HepG2 (cell line): ENCODE measurements around the gene IFT172. TPM values are rescaled to one million over a fixed set of nuclear protein-coding genes. Genes with fewer than 3 reads are reported as not detected.

Experiments
- DPF2 ChIP-seq: sonication (generic); formaldehyde crosslinking; IDR thresholded peaks from 2 replicates; pipeline ENCODE4 v1.4.0; 2020; ENCODE audit warnings: mild to moderate bottlenecking, low read depth, missing genetic modification reagents, borderline replicate concordance
- DZIP1 ChIP-seq: sonication (generic); formaldehyde crosslinking; IDR thresholded peaks from 2 replicates; pipeline ENCODE4 v1.5.0; 2020; ENCODE audit warnings: mild to moderate bottlenecking, missing genetic modification reagents
- FLYWCH1 ChIP-seq: sonication (generic); formaldehyde crosslinking; IDR thresholded peaks from 2 replicates; pipeline ENCODE4 v1.8.1; 2023; ENCODE audit warnings: mild to moderate bottlenecking, missing genetic modification reagents
- HDAC1 ChIP-seq: sonication (generic); formaldehyde crosslinking; IDR thresholded peaks from 2 replicates; pipeline ENCODE4 v1.5.1; 2020; ENCODE audit warnings: mild to moderate bottlenecking, missing genetic modification reagents
- HNRNPUL1 ChIP-seq: fragments of 200-400 bp; formaldehyde crosslinking; IDR thresholded peaks from 2 replicates; pipeline ENCODE4 v1.6.1; 2017; ENCODE audit warnings: low read depth, mild to moderate bottlenecking, low read length, moderate library complexity
- IKZF4 ChIP-seq: sonication (generic); formaldehyde crosslinking; IDR thresholded peaks from 2 replicates; pipeline ENCODE4 v1.5.1; 2020; ENCODE audit warnings: borderline replicate concordance, mild to moderate bottlenecking, low read depth, missing genetic modification reagents; ENCODE audit errors: not compliant biosample characterization
- NFE2L2 ChIP-seq: fragments of 150-350 bp; IDR thresholded peaks from 2 replicates; pipeline ENCODE4 v1.6.1; 2014; ENCODE audit warnings: low read length
- NR1H2 ChIP-seq: sonication (generic); formaldehyde crosslinking; IDR thresholded peaks from 2 replicates; pipeline ENCODE4 v1.8.1; 2022; ENCODE audit warnings: low read depth, missing genetic modification reagents, borderline replicate concordance
- RCOR2 ChIP-seq: IDR thresholded peaks from 2 replicates; pipeline ENCODE4 v1.6.1; 2016; ENCODE audit warnings: missing biosample characterization, missing genetic modification reagents
- REXO4 ChIP-seq: sonication (generic); formaldehyde crosslinking; IDR thresholded peaks from 2 replicates; pipeline ENCODE4 v1.8.0; 2022; ENCODE audit warnings: missing genetic modification reagents, mild to moderate bottlenecking, borderline replicate concordance
- SOX13 ChIP-seq, 3 experiments: fragments of 450-650 bp in 1 of 3; sonication (generic) in 1 of 3; formaldehyde crosslinking in 1 of 3; IDR thresholded peaks in 2 of 3; conservative IDR thresholded peaks in 1 of 3; 2 replicates each; pipeline versions ENCODE4 v1.5.0 to v1.6.1; 2016 to 2020; ENCODE audit warnings: antibody characterized with exemption in 1 of 3, mild to moderate bottlenecking in 1 of 3, missing compliant biosample characterization in 1 of 3, missing genetic modification reagents in 1 of 3, moderate library complexity in 1 of 3
- SSRP1 ChIP-seq: IDR thresholded peaks from 2 replicates; pipeline ENCODE4 v1.6.1; 2016; ENCODE audit warnings: control low read depth
- TRIM22 ChIP-seq: fragments of 450-650 bp; IDR thresholded peaks from 2 replicates; pipeline ENCODE4 v1.6.1; 2017
- WIZ ChIP-seq: sonication (generic); formaldehyde crosslinking; IDR thresholded peaks from 2 replicates; pipeline ENCODE4 v1.5.1; 2020; ENCODE audit warnings: mild to moderate bottlenecking, missing genetic modification reagents
- YEATS4 ChIP-seq: sonication (generic); formaldehyde crosslinking; IDR thresholded peaks from 2 replicates; pipeline ENCODE4 v1.4.0; 2020; ENCODE audit warnings: missing genetic modification reagents, borderline replicate concordance
- ZFYVE20 ChIP-seq: sonication (generic); formaldehyde crosslinking; IDR thresholded peaks from 2 replicates; pipeline ENCODE4 v1.8.0; 2023; ENCODE audit warnings: low read depth, mild to moderate bottlenecking, moderate library complexity, missing genetic modification reagents, borderline replicate concordance
- ZNF234 ChIP-seq: sonication (generic); formaldehyde crosslinking; conservative IDR thresholded peaks from 2 replicates; pipeline ENCODE4 v1.5.1; 2020; ENCODE audit warnings: mild to moderate bottlenecking, missing genetic modification reagents
- ZNF24 ChIP-seq: fragments of 450-650 bp; IDR thresholded peaks from 2 replicates; pipeline ENCODE4 v1.6.1; 2017; ENCODE audit warnings: antibody characterized with exemption, mild to moderate bottlenecking
- ZNF33B ChIP-seq: sonication (generic); formaldehyde crosslinking; IDR thresholded peaks from 2 replicates; pipeline ENCODE4 v1.5.1; 2020; ENCODE audit warnings: mild to moderate bottlenecking, missing genetic modification reagents
- ZNF362 ChIP-seq: sonication (generic); formaldehyde crosslinking; IDR thresholded peaks from 2 replicates; pipeline ENCODE4 v1.4.0; 2020; ENCODE audit warnings: missing genetic modification reagents, mild to moderate bottlenecking, borderline replicate concordance
- ZNF414 ChIP-seq: sonication (generic); formaldehyde crosslinking; IDR thresholded peaks from 2 replicates; pipeline ENCODE4 v1.5.0; 2020; ENCODE audit warnings: missing genetic modification reagents
- ZNF629 ChIP-seq: sonication (generic); formaldehyde crosslinking; conservative IDR thresholded peaks from 2 replicates; pipeline ENCODE4 v1.5.0; 2020; ENCODE audit warnings: missing genetic modification reagents
- polyA plus RNA-seq, 8 experiments: library from polyadenylated mRNA; depleted of rRNA in 3 of 8; stranded (reverse) in 7 of 8; unstranded in 1 of 8; fragments of >200 nt; fragmentation: Illumina TruSeq in 4 of 8; extraction: Trizol in 4 of 8; gene quantifications; 2 replicates each; pipeline versions ENCODE4 v1.2.1 to v1.2.3, GENCODE V29; 2011 to 2016; ENCODE audit warnings: low read depth in 4 of 8, missing spikeins in 1 of 8, mixed read lengths in 1 of 8; ENCODE audit not compliant: insufficient read depth in 1 of 8
- total RNA-seq, 5 experiments: library from RNA; depleted of rRNA; stranded (reverse); fragments of >200 nt; fragmentation: Illumina TruSeq; extraction: Trizol; gene quantifications; 2 replicates each; pipeline ENCODE4 v1.2.3, GENCODE V29; 2016; ENCODE audit warnings: low read depth in 1 of 5

IFT172 gene
- total and polyA plus RNA-seq, 2 of the 13 experiments (the other 11 are each of a cell fraction or from before 2014, with no cell fraction given) = 21.6 to 35.7 TPM

GRCh38 chr2:27428978-27429541 lies 60.5 kb downstream of the IFT172 start (continued):
- TF ChIP-seq ZNF629 = 0 out of 2 replicates have a peak, but pooled peaks have one; percentile 50
- TF ChIP-seq ZNF362 (CRISPR knock-in tag) = 0 out of 2 replicates have a peak, but pooled peaks have one; percentile 40
- TF ChIP-seq ZNF234 (CRISPR knock-in tag) = no peak
- TF ChIP-seq NFE2L2 = no peak
- TF ChIP-seq TRIM22 = no peak
- no peak for TF ChIP-seq WIZ (CRISPR knock-in tag)
- no peak; the same call in 1 of the 2 replicates for TF ChIP-seq SOX13 (IDR thresholded peaks at IDR 0.05)
- TF ChIP-seq SOX13 (CRISPR knock-in tag; conservative IDR thresholded peaks at IDR 0.05 in 1 of 2, IDR thresholded peaks at IDR 0.05 in 1 of 2) = peak; percentile 55 to 87; a peak in 3 of 4 replicates
- TF ChIP-seq HNRNPUL1 = no peak
- TF ChIP-seq ZNF24 = no peak
- TF ChIP-seq DZIP1 (CRISPR knock-in tag) = no peak
- peak; percentile 86 for TF ChIP-seq YEATS4
- TF ChIP-seq FLYWCH1 (CRISPR knock-in tag) = no peak
- TF ChIP-seq REXO4 = no peak
- no peak for TF ChIP-seq RCOR2 (CRISPR knock-in tag)
- no peak; the same call in 1 of the 2 replicates for TF ChIP-seq HDAC1 (CRISPR knock-in tag)
- TF ChIP-seq NR1H2 (CRISPR knock-in tag) = no peak
- TF ChIP-seq IKZF4 (CRISPR knock-in tag) = no peak
- no peak for TF ChIP-seq SSRP1 (CRISPR knock-in tag)
- 0 out of 2 replicates have a peak, but pooled peaks have one; percentile 19 for TF ChIP-seq ZFYVE20 (CRISPR knock-in tag)
- no peak for TF ChIP-seq ZNF414
- no peak for TF ChIP-seq ZNF33B (CRISPR knock-in tag)
- peak; percentile 61; the same call in 1 of the 2 replicates for TF ChIP-seq DPF2
